ENCODE data around the gene IRF2BPL. TPM values are rescaled to one million over a fixed set of nuclear protein-coding genes. Genes with fewer than 3 reads are reported as not detected.

IRF2BPL gene
- polyA plus RNA-seq, 1 donor (not counting 4 experiments of a cell fraction or from before 2014, with no cell fraction given): 5.6 TPM

DNA sequence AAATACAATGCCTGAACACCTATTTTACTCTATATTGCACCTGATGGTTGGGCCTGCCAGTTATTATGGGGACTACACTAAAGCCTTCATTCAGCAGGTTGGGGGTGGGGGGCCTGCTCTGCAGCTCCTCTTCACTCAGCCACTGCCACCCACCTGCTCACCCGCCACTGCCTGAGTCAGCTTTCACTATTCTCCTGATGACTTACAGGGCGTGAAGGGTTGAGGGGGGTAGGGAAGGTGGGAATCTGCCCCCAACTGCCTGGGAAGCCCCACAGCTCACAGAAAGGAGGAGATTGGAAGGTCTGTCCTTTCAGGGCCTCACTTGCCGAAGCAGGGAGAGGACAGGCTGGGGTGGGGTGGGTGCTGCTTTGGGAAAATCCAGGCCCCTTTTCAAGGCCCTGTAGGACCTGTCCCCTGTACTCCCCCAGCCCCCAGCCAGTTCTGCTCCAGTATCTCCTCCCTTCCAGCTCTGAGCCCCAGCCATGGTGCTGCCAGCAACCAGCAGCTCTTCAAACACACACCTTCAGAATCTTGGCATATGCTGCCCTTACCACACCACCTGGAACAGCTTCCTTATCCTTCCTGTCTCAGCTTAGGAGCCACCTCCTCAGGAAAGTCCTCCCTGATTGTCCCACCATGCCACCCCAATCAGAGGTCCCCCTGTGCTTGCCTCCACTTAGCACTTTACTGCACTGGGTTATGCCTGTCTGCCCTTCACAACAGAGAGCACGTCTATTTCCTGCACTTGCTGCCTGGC is 33.1 kb downstream of the IRF2BPL start:
- DNase-seq (ENCODE audit: low read depth, low spot score) (no peak), FAIRE-seq (no peak)
- H3K27me3 ChIP-seq (ENCODE audit: control insufficient read depth, extremely low read depth, insufficient read depth, low read length): no peaks in the 10 kb centered on the region
- H3K4me1 ChIP-seq (ENCODE audit: control insufficient read depth, extremely low read depth, insufficient read depth, low read length): peaks cover 15% of the 10 kb centered on the region
- no peak overlapping the region for H3K9ac ChIP-seq (ENCODE audit: control insufficient read depth, extremely low read depth, insufficient read depth, low read length)
- H2AFZ ChIP-seq (ENCODE audit: control insufficient read depth, low read length): no peak overlapping the region
- H3K9me1 ChIP-seq (ENCODE audit: control insufficient read depth, extremely low read depth, insufficient read depth, low read length): no peaks in the 10 kb centered on the region
- H3K9me3 ChIP-seq (ENCODE audit: control insufficient read depth, low read depth, low read length): no peaks in the 10 kb centered on the region
- dilution Hi-C loops (cut with MboI; ENCODE audit: extremely low pct_ligation_motif_present, low sequenced_read_pairs): no loop called here
- H3K36me3 ChIP-seq (ENCODE audit: control insufficient read depth in 2 of 2, extremely low read depth in 1 of 2, insufficient read depth in 2 of 2, low read length in 2 of 2): no peaks in the 10 kb centered on the region
- H3K79me2 ChIP-seq (ENCODE audit: control insufficient read depth, insufficient read depth, low read length): no peaks in the 10 kb centered on the region
- H3K4me3 ChIP-seq (ENCODE audit: control insufficient read depth in 2 of 3, extremely low read depth in 1 of 3, insufficient read depth in 2 of 3, low read depth in 1 of 3, low read length in 3 of 3): no peak overlapping the region
- TF ChIP-seq CTCF (optimal IDR thresholded peaks at IDR 0.05 in 1 of 3, IDR thresholded peaks at IDR 0.05 in 1 of 3, conservative IDR thresholded peaks at IDR 0.05 in 1 of 3; ENCODE audit: extremely low read depth in 1 of 3, insufficient read depth in 2 of 3, low read length in 3 of 3) (no peak), EZH2 (IDR thresholded peaks at IDR 0.05; ENCODE audit: low read length) (no peak)
- no peak overlapping the region for H3K27ac ChIP-seq (ENCODE audit: control insufficient read depth, insufficient read depth, low read length)
- no peaks in the 10 kb centered on the region for H4K20me1 ChIP-seq (ENCODE audit: control insufficient read depth, extremely low read depth, insufficient read depth, low read length)
- H3K4me2 ChIP-seq (ENCODE audit: control insufficient read depth, extremely low read depth, insufficient read depth, low read depth, low read length): no peak overlapping the region

GRCh38 chr14:76993752-76994151 is 34.8 kb downstream of the IRF2BPL start:
- FAIRE-seq: no peak
- dilution Hi-C loops (cut with MboI; ENCODE audit: extremely low pct_ligation_motif_present, low sequenced_read_pairs): no loop called here

More at GRCh38 chr14:76993752-76994151, 34.8 kb downstream of the IRF2BPL start:
- Histone ChIP-seq H3K4me3 (ENCODE audit: control insufficient read depth in 2 of 3, extremely low read depth in 1 of 3, insufficient read depth in 2 of 3, low read depth in 1 of 3, low read length in 3 of 3) (no peak overlapping the region), H3K27me3 (ENCODE audit: control insufficient read depth, extremely low read depth, insufficient read depth, low read length) (no peaks in the 10 kb centered on the region), H3K79me2 (ENCODE audit: control insufficient read depth, insufficient read depth, low read length) (no peaks in the 10 kb centered on the region), H3K9me3 (ENCODE audit: control insufficient read depth, low read depth, low read length) (no peaks in the 10 kb centered on the region), H2AFZ (ENCODE audit: control insufficient read depth, low read length) (no peak overlapping the region), H3K4me1 (ENCODE audit: control insufficient read depth, extremely low read depth, insufficient read depth, low read length) (peaks cover 12% of the 10 kb centered on the region), H4K20me1 (ENCODE audit: control insufficient read depth, extremely low read depth, insufficient read depth, low read length) (no peaks in the 10 kb centered on the region), H3K9ac (ENCODE audit: control insufficient read depth, extremely low read depth, insufficient read depth, low read length) (no peak overlapping the region), H3K27ac (ENCODE audit: control insufficient read depth, insufficient read depth, low read length) (no peak overlapping the region), H3K9me1 (ENCODE audit: control insufficient read depth, extremely low read depth, insufficient read depth, low read length) (no peaks in the 10 kb centered on the region), H3K36me3 (ENCODE audit: control insufficient read depth in 2 of 2, extremely low read depth in 1 of 2, insufficient read depth in 2 of 2, low read length in 2 of 2) (no peaks in the 10 kb centered on the region), H3K4me2 (ENCODE audit: control insufficient read depth, extremely low read depth, insufficient read depth, low read depth, low read length) (no peak overlapping the region)
- TF ChIP-seq CTCF (optimal IDR thresholded peaks at IDR 0.05 in 1 of 3, IDR thresholded peaks at IDR 0.05 in 1 of 3, conservative IDR thresholded peaks at IDR 0.05 in 1 of 3; ENCODE audit: extremely low read depth in 1 of 3, insufficient read depth in 2 of 3, low read length in 3 of 3): no peak
- TF ChIP-seq EZH2 (IDR thresholded peaks at IDR 0.05; ENCODE audit: low read length): no peak
- no peak for DNase-seq (ENCODE audit: low read depth, low spot score)
